ENCODE data around the gene DPYSL3.

The DPYSL3 gene

GRCh38 chr5:147467973-147468508, 41.8 kb downstream of the DPYSL3 start:
- no peak for FAIRE-seq

- FAIRE-seq, result no peak
These were observed 43.4 kb downstream of the DPYSL3 start for GRCh38 chr5:147466360-147466980.

GRCh38 chr5:147465747-147466146, 44.1 kb downstream of the DPYSL3 start:
- FAIRE-seq, result no peak

GRCh38 chr5:147464211-147464610, 45.7 kb downstream of the DPYSL3 start:
- FAIRE-seq, result no peak

GRCh38 chr5:147461915-147462314, 48.0 kb downstream of the DPYSL3 start:
- no peak for FAIRE-seq

- no peak for FAIRE-seq
These were observed 49.5 kb downstream of the DPYSL3 start for GRCh38 chr5:147460380-147460779.

- FAIRE-seq, result no peak
These were observed 51.3 kb downstream of the DPYSL3 start for GRCh38 chr5:147458581-147458980.

GRCh38 chr5:147455822-147456450, 53.9 kb downstream of the DPYSL3 start:
- no peak for FAIRE-seq

GRCh38 chr5:147454996-147455677, 54.7 kb downstream of the DPYSL3 start:
- FAIRE-seq, result no peak

- FAIRE-seq, result no peak
These were observed 55.7 kb downstream of the DPYSL3 start for GRCh38 chr5:147453875-147454814.

GRCh38 chr5:147452165-147452811, 57.6 kb downstream of the DPYSL3 start:
- no peak for FAIRE-seq

- FAIRE-seq, result no peak
These were observed 58.7 kb downstream of the DPYSL3 start for GRCh38 chr5:147451193-147451592.

GRCh38 chr5:147450606-147451005, 59.3 kb downstream of the DPYSL3 start:
- no peak for FAIRE-seq

- FAIRE-seq, result no peak
These were observed 61.1 kb downstream of the DPYSL3 start for GRCh38 chr5:147448766-147449165.

- FAIRE-seq, result no peak
These were observed 63.3 kb downstream of the DPYSL3 start for GRCh38 chr5:147446523-147446922.

- no peak for FAIRE-seq
These were observed 64.0 kb downstream of the DPYSL3 start for GRCh38 chr5:147445917-147446316.

- no peak for FAIRE-seq
These were observed 64.8 kb downstream of the DPYSL3 start for GRCh38 chr5:147445090-147445489.

- FAIRE-seq, result no peak
These were observed 67.6 kb downstream of the DPYSL3 start for GRCh38 chr5:147442224-147442623.

GRCh38 chr5:147441191-147441695, 68.6 kb downstream of the DPYSL3 start:
- no peak for FAIRE-seq

GRCh38 chr5:147439254-147439653, 70.6 kb downstream of the DPYSL3 start:
- FAIRE-seq, result no peak

- FAIRE-seq, result no peak
These were observed 72.7 kb downstream of the DPYSL3 start for GRCh38 chr5:147437161-147437596.

- no peak for FAIRE-seq
These were observed 73.3 kb downstream of the DPYSL3 start for GRCh38 chr5:147436596-147436995.

Measured in TTC549 (cell line).